Smooth muscle cell of the pulmonary artery (primary cell): Measurements from ENCODE around the gene ITPR3. TPM values are rescaled to one million over a fixed set of nuclear protein-coding genes. Genes with fewer than 3 reads are reported as not detected.

ENCODE experiments used
- total RNA-seq: library from RNA; depleted of rRNA; stranded (reverse); fragments of >200 nt; gene quantifications from 2 replicates; pipeline ENCODE4 v1.2.3, GENCODE V29; 2014

Gene ITPR3
- 24.6 and 135 TPM in 2 replicates for total RNA-seq

GRCh38 chr6:33620856-33621710 lies at the start of gene ITPR3:
Gene ITPR3 (plus strand): TSS chr6:33621322. CDS start chr6:33621603, 281 bp downstream.

DNA sequence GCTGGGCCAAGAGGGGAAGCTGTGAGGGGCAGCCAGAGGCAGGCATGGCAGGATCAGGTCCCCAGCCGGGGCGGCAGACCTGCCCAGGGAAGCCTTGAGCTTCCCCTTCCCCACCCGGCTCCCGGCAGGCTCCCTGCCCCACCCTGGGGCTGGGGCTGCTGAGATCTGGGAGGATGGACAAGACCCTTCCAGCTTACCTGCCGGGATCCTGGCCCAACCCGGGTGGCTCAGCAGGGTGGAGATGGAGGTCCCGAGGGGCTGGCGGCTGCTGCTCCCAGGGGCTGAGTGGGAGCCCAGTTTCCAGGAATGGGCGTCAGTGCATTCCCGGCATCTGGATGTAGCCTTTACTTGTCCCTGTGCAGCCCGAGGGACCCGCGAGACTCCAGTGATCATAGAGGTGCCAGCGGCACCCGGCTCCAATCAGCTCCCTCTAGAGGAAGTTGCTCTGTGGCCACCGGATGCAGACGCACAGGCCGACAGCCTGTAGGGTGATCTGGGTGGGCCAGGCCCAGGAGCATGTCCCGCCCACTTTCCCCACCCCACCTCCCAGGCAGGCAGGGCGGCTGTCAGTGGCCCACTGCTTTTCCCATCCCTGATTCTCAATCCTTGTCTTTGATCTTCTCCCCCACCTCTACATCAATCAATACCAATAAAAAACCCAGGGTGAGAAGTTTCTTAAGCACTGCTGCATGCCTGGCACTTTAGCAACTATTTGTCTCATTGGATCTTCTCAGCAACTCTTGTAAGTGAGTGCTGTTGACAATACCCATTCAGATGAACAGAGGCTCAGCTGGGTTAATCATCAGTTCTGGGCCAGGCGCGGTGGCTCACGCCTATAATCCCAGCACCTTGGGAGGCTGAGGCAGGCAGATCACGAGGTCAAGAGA lies 41.1 kb upstream of the ITPR3 start, which contains the start of gene BAK1:
Gene BAK1 (minus strand): TSS at position 449 of the 887 bp plus-strand sequence. CDS start 2,672 bp downstream, outside the sequence.

GRCh38 chr6:33711140-33712129 lies 90.3 kb downstream of the ITPR3 start, which contains the start of gene UQCC2:
Gene UQCC2 (minus strand): TSS chr6:33711700. CDS start chr6:33711686, 14 bp downstream.

Other genes starting within 250 kb of the ITPR3 start
- 2.1 and 5.0 TPM in 2 replicates for gene KIFC1, start 229.5 kb upstream of the ITPR3 start, total RNA-seq
- gene PHF1, start 210.3 kb upstream of the ITPR3 start, total RNA-seq: 25.1 and 30.0 TPM in 2 replicates
- gene CUTA, start 203.2 kb upstream of the ITPR3 start, total RNA-seq: 102 and 104 TPM in 2 replicates
- 10.5 and 16.1 TPM in 2 replicates for gene SYNGAP1, start 201.3 kb upstream of the ITPR3 start, total RNA-seq
- gene ZBTB9, start 166.7 kb upstream of the ITPR3 start, total RNA-seq: 4.9 and 6.5 TPM in 2 replicates
- gene BAK1, start 41.0 kb upstream of the ITPR3 start, total RNA-seq: 14.5 and 17.6 TPM in 2 replicates
- gene UQCC2, start 90.4 kb downstream of the ITPR3 start, total RNA-seq: 15.3 and 15.7 TPM in 2 replicates
- 0.03 and 0.20 TPM in 2 replicates for gene IP6K3, start 125.6 kb downstream of the ITPR3 start, total RNA-seq
- gene LEMD2, start 167.8 kb downstream of the ITPR3 start, total RNA-seq: 56.8 and 74.5 TPM in 2 replicates
- not detected in 2 replicates for gene MLN, start 182.7 kb downstream of the ITPR3 start, total RNA-seq